GM18867 (cell line): ENCODE data around the gene FBXO2.
"Not testable (repeated sequence)": the region's sequence is repeated elsewhere in the genome, so short reads cannot be mapped to it uniquely, and the experiment has no call there.

Experiments
- ATAC-seq: cut with Tn5 transposase; IDR thresholded peaks from one replicate; pipeline ENCODE4 v1.9.1; 2021; ENCODE audit warnings: mild to moderate bottlenecking, moderate library complexity; ENCODE audit not compliant: unreplicated experiment

Gene FBXO2

DNA sequence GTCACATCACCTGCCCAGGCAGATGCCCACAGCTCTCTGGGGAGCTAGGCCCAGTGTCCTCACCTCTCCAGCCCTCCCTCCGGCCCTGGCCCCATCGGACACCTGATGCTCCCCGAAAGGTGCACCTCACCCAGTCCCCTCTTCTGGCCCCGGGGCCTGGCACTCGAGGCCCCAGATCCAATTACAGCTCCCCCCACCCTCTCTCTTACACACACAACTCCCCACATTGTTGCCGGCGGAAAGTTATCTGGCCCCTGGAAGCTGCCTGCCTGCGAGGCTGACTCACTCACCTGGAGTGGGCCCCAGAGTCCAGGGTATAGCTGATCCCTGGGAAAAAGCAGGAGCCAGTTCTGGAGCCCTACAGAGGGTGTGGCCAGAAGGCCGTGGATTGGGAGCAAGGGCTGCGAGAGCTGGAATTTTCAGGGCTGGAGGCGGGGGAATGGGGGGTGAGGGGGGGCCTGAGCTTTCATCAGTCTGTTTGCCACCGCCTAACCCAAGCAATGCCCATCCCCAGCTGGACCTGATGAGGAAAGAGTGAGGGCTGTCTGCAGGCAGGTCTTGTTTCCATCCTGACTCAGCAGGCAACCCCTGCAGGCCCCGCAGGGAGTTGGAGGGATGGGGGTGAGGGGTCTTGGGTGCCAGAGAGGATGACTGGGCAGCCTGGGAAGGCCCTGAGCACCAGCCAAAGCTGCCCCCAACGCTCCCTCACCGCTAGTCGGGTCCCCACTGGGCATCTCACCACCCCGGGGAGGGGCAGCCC lies 948 bp downstream of the FBXO2 start:
- no peak for ATAC-seq

DNA sequence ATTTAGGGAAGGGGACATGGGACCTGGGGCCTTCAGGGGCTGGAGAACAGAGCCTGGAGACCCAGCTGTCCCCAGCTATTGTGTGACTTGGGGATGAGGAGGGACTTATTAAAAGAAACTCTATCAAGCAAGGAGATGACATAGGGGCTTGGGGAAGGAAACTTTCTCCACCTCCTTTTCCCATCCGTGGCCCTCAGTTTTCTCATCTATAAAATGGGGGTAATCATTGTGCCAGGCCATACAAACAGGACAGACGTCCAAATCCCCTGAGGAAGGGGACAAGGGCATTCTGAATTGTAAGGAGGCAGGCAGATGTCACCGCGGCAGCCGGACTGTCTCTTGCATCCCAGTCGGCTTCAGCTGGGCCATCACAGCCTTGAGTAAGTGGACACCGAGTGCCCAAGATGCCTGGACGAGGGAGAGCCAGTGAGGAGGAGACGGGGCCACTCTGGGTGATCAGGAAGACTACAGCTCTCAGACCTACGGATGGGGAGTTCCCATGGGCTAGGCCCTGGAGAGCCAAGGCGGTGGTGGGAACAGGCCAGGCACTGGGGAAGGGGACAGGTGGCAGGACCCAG lies 1.9 kb downstream of the FBXO2 start:
- no peak for ATAC-seq

DNA sequence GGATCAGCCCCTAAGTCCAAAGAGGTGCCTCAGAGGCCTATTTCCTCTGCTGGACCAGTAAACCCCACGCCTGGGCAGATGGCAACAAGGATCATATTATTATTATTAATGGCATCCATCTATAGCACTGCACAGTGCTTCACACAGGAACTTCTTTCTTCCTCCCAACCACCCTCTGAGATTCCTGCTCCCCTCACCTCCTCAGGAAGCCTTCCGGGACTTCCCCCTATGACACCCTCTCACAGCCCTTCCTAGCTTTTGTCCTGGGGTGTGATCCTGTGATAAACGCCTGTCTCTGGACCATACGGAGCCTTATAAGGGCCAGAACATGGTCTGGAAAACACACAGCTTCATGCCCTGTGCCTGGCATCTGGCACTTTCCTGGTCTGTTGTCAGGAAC lies 3.2 kb downstream of the FBXO2 start:
- no peak for ATAC-seq

DNA sequence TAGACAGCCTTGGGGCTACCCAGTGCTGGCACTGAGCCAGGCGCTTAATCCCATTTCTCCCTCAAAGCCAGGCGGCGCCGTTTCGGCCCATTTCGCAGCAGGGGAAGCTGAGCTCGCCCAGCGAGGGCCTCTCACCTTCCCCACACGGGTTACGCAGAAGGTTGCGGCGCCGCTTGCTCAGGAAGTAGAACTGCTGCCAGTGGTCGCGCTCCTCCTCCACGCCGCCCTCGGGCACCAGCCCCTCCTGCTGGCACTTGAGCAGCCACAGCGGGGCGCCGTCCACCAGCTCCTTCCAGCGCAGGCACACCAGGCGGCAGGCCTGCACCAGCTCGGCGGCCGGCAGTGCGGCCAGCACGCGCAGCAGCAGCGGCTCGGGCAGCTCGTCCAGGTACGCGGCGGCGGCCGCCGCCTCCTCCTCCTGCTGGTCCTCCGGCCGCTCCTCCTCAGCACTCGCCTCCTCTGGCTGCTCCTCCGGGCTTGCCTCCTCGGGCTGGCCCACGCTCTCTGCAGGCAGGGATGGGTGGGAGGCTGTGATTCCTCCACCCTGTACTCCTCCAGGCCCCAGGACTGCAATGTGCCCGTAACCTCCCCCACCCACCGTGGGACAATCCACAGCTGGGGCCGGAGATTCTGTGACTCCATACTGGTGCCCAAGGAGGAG lies 3.8 kb downstream of the FBXO2 start:
- no peak for ATAC-seq

DNA sequence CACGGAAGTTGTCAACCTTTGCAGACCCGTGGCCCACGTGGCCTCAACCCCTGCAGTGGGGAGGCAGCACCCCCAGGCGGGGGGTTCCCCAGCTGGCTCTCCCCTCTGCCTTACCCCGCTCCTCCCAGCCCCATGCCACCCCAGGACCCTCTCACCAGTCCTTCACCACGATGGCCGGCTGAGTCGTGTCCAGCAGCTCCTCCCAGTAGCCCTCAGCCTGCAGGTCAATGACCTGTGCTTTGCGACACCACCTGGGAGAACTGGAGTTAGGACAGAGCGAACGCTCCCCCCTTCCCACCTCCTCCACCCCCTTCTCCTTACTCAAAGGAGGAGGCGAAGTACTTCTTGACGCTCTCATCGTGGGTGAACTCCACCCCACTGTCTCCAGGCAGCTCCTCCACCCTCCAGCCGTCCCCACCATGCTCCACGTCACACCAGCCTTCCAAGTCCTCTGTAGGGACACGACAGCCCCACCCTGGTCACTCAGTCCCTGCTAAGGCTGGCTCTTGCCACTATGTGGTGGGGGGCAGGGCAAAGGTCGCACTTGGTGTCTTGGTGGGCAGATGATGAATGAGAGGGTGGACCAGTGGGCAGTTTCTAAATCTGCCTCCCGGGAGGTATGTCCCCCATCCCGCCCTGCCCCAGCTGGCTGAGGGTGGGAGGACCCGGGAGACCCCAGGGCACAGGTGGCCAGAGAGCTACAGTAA lies 4.5 kb downstream of the FBXO2 start:
- ATAC-seq, result no peak

DNA sequence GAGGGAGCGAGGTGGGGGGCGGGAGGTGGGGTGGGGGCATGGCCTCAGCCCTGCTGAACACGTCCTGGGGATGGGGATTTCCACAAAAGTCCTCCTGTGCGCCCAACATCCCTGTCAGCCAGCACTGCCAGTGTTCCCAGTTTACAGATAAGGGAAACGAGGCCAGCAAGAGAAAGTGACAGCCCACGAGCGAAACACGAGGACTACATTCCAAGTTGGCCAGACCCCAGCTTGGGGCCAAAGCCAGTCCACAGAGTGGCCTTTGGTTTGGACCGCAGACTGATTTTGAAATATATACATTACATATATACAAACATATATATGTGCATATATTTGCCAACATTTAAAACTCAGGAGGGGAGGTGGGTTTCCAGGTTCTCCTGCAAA lies 5.0 kb downstream of the FBXO2 start:
- ATAC-seq, result no peak

DNA sequence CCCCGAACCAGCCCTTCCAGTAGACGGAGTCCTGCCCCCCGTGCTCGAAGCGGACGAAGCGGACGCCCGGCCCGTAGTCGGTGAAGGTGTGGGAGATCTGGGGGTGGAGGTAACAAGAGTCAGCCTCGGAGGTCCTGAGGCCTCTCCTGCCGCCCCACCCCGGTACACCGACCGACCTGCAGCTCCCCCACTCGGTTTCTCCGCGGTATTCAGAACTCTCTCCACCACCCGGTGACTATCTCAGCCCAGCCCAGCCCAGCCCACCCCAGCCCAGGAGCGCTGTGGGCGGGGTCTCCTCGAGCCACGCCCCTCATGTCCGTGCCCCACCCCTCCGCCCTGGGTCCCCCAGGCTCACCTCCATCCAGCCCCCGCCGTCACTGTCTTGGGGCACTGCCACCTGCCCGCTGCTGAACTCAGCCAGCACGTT lies 5.5 kb downstream of the FBXO2 start:
- no peak for ATAC-seq

DNA sequence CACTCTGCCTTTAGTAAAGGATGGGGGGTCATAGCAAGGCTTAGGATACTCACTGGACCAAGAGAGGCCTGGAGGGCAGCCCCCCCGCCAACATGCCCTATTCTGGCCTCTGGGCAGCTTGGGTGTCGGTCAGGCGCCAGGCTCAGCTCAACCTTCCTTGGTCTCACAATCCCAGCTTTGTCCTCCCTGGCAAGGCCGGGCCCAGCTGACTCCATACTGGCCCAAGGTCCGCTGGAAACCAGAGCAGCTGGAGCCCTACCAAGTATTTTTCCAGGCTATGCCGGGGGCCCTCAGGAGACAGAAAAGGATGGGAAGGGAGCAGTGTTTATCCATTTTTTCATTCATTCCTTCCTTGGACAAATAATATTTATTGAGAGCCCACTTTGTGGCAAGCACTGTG lies 6.2 kb downstream of the FBXO2 start:
- ATAC-seq, result no peak

DNA sequence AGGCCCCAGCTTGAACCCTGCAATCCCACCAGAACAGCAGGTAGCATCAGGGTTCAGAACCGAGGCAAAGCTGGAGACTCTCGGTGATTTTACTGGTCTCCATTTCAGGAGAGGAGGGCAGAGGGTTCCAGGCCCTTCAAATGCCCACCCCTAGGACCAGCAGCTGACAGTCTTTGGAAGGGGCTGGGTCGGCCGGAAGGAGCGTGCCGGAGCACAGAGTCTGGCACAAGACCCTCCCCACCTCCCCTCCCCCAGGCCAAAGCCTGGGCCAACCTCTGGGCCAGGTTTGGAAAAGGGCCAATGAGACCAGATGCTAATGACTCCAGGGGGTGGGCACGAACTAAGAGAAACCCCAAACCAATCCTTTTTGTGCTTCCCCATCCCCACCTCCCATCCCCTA lies 6.9 kb downstream of the FBXO2 start:
- ATAC-seq, result no peak

DNA sequence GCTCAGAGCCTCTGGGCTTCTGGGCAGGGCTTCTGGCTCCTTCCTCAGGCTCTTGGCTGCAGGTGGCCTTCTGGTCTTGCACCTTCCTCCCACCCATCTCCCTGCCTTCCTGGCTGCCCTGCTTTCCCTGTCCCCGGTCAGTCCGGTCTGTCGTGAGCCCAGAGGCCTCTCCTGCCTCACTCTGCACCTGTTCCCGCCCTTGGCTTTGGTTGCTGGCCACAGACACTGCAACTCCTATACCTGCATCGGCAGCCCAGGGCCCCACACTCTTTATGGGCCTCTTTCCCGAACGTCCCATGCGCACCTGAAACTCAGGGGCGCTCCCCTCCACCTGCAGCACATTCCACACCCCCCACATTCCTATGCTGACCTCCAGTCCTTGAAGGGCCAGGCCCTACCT lies 7.9 kb downstream of the FBXO2 start:
- no peak for ATAC-seq

DNA sequence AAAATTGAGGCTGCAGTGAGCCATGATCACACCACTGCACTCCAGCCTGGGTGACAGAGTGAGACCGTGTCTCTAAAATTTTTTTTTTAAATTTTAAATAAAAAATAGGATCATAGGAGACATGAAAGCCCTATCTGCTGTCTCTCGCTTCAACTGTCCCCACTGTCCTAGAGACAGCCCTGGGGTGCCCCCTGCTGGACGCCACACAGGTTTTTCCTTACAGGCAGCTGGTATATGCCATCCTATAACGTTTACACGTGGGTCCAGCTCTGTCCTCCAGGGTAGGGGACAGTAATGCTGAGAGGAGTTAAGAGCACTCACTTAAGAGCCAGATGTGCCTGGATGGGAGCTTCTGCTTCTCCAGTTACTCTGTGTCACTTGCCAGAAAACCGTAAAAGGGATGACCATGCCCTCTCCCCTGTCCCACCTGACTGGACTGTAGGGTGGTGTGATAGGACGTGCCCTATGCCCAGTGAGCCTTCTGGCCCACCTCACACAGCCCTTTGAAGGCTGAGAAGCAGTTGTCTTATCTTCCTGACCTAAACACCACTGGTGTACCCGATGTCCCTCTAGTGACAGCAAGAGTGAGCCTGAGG lies 8.5 kb downstream of the FBXO2 start:
- ATAC-seq, result no peak

DNA sequence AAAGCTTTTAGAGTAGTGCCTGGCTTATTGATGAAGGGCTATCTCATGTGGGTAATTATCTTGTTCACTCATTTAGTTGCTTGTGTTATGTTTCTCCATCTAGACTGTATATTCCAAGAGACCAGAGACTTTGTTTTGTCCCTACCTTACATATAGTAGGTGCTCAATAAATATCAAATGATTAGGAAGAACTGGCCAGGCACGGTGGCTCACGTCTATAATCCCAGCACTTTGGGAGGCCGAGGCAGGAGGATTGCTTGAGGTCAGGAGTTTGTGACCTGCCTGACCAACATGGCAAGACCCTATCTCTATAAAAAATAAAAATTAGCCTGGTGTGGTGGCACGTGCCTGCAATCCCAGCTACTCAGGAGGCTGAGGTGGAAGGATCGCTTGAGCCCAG lies 9.0 kb downstream of the FBXO2 start:
- no peak for ATAC-seq

DNA sequence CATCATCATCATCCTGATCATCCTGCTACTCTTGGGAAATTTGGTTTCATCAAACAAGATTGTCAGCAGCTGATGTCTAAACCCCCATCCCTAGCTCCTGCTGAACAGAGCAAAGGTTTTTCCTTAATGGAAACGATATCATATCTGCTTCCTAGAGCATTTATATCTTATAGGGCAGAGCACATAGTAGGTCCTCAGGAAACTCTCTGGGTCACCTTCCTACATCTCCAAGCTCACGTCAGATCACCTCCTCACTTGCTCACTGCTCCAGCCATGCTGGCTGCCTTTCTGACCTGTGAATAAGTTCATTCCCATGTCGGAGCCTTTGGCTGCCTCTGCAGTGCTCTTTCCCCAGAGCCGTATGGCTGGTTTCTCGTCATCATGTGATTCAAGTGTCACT lies 10.4 kb downstream of the FBXO2 start:
- no peak for ATAC-seq

DNA sequence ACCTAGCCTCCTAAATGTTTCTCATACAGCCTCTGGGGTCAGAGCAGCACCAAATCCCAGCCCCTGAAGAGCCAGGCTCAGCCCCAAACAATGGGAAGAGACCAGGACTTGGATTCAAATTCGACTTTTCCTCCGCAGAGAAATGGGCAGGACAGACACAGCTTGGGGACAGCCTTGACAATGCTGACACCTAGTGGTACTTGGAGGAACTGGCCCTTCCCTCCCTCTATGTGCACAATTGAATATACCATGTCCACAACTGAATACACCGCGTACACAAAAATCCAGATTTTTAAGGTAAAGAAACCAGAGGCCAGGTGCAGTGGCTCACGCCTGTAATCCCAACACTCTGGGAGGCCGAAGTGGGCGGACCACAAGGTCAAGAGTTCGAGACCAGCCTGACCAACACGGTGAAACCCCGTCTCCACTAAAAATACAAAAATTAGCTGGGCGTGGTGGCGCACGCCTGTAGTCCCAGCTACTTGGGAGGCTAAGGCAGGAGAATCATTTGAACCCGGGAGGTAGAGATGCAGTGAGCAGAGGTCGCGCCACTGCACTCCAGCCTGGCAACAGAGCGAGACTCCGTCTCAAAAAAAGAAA lies 11.7 kb downstream of the FBXO2 start:
- not testable (repeated sequence) for ATAC-seq

DNA sequence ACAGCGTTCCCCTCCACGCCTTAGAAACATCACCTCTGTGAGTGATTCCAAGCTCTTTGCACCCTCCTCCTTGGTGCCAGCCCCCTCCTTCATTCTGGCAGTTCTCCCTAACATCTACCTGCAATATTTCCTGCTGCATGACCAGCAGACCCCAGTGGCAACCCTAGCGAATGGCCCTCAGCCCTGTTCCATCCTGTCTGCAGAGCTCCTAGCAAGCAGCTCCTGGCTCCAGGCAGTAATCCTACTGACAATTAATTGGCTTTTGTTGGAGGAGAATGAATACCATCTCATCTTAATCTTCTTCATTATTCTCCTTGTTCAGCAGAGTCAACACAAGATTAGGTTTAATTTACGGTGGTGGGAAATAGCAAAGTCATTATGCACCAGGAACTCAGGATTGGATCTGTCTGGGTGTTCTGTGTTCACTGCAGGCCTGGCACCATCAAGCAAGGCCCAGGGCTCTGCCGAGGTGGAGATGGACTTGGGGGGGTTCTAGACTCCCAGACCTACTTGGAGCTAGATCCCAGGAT lies 12.4 kb downstream of the FBXO2 start:
- ATAC-seq, result no peak

DNA sequence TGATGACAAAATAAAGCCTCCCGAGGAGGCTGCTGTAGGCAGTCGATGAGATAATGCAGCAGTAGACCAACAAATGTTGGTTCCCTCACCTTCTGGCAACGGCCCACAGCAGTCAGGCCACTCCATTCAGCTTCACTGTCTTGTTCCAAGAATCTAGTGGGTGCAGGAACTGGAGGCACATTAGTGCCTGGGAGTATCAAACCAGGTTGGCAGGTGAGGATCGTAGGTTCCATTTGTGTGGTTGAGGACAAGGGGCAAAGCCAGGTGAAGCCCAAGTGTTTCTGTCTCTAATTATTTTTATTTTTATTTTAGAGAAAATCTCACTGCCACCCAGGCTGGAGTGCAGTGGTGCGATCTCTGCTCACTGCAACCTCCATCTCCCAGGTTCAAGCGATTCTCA lies 13.3 kb downstream of the FBXO2 start:
- ATAC-seq, result no peak

DNA sequence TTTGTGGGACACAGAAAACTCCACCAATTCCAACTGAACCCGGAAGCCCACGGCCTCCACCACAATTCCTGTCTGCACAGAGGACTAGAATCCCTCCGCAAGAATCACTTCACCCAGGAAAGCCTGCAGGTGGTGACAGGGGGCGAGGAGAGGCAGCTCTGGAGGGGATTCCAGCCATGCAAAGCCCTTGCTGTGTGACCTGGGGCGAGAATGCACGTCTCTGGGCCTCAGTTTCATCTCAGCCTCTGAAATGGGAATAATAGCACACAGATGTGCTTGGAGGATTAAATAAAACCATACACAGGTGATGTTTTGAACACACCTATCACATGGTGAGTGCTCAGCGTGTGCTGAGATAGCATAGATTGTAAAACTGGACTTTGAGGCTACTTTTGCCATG lies 14.1 kb downstream of the FBXO2 start:
- no peak for ATAC-seq

DNA sequence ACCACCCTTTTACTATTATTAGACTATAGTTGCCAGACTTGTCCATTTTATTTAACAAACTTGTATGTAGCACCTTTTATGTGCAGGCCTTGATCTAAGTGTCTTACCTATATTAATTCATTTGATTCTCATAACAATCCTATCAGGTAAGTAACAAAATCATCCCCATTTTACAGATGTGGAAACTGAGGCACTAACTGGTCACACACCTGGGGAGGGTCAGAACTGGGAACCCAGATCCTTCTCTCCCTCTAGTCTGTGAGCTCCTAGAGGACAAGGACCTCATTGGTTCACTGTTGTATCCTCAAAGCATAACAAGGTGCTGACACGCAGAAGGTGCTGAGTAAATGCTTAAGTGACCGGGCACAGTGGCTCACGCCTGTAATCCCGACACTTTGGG lies 14.9 kb downstream of the FBXO2 start:
- ATAC-seq, result no peak

DNA sequence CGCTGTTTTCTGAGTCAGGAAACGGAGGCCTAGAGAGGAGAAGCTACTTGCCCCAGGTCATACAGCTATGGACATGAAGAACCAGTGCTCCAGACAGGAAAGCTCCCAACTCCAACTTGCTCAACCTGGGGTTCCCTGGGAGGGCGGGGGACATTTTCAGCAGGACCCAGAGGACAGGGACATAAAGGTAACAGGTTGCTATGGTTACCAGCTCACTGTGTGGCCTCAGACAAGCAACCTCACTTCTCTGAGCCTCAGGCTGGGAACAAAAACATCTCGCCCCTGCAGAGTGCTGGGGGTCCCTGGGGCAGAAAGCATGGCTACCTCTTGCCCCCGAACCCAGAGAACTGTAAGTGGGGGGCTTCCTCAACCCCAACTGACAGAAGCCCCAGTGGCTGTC lies 16.1 kb downstream of the FBXO2 start:
- ATAC-seq, result no peak

DNA sequence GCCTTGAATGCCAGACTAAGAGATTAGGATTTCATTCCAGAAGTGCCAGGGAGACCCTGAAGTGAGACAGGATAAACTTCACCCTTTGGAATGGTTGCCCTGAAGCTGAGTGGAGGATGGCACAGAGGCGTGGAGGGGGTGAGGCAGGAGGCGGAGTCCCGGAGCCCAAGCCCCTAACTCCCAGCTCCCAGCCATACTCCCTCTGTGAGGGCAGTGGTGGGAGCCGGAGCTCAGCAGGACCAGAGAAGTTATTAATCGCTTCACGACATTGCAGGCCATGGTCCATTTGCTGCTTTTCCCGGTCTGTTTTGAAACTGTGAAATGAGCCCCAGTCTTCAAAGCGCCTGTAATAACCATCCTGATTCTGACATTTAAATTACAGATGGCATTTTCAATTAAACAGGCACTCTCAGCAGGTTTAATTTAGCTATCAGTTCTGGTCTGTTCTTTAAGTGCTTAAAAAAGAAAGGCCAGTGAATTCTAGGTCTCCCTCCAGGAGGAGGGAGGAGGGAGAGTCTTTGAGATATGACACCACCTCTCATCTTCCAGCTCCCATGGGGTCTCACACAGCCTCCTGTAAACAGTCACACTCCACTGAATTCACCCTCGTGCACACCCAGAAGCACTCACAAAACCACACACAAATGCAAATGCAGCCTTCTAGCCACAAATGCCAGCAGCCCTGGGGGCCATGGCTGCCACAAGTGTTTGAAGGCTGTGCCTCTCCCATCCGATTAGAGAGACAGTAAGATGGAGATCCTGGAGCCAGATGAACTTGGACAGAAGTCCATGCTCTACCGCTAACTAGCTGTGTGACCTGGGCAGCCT lies 19.6 kb downstream of the FBXO2 start:
- ATAC-seq, result no peak
